Endothelial cell of umbilical vein (primary cell): ENCODE measurements around the gene ZFP90. TPM values are rescaled to one million over a fixed set of nuclear protein-coding genes. Genes with fewer than 3 reads are reported as not detected.

Source experiments
- BruUV-seq: library from RNA; stranded (reverse); fragments of 400-500 nt; replicated peaks from 2 replicates; lab custom pipeline; 2021; lab: Mats Ljungman, UMichigan
- CTCF ChIA-PET: fragments of 300-600, 350-600 bp; sonication (Branson Sonifier 250); formaldehyde crosslinking; loops from one replicate; lab custom pipeline; 2021; ENCODE audit warnings: antibody characterized with exemption, inconsistent platforms; lab: Charles Lee
- POLR2A ChIA-PET: fragments of 300-600, 350-600 bp; sonication (Branson Sonifier 250); formaldehyde crosslinking; loops from one replicate; lab custom pipeline; 2021; ENCODE audit warnings: antibody characterized with exemption, inconsistent platforms; lab: Charles Lee
- DNase-seq: peaks from one replicate; pipeline ENCODE4 v3.0.0-alpha.2; 2011; ENCODE audit warnings: low read depth, low spot score
- FAIRE-seq: peaks from 2 replicates; lab custom pipeline; 2011; peaks lifted over from hg19 to GRCh38; lab: Jason Lieb, UNC
- H2AFZ ChIP-seq: 2 replicates; pipeline ENCODE4 v1.6.0; 2012; ENCODE audit warnings: low read depth, low read length, control low read depth, inconsistent platforms
- H3K27ac ChIP-seq: 2 replicates; pipeline ENCODE4 v1.5.1; 2011; ENCODE audit warnings: low read depth, mild to moderate bottlenecking, control low read depth, low read length, moderate library complexity; ENCODE audit not compliant: insufficient read depth
- H3K27me3 ChIP-seq, 2 experiments: 2 replicates each; pipeline versions ENCODE4 v1.6.0 to v1.6.1; 2011; ENCODE audit warnings: low read length in 2 of 2, mixed read lengths in 1 of 2; ENCODE audit not compliant: control insufficient read depth in 2 of 2, insufficient read depth in 2 of 2
- H3K36me3 ChIP-seq, 2 experiments: 2 replicates in 1 of 2; 3 replicates in 1 of 2; pipeline ENCODE4 v1.5.1; 2011; ENCODE audit warnings: low read length in 2 of 2, mild to moderate bottlenecking in 1 of 2, moderate library complexity in 1 of 2; ENCODE audit not compliant: control insufficient read depth in 2 of 2, insufficient read depth in 2 of 2; ENCODE audit errors: extremely low read depth in 1 of 2
- H3K4me1 ChIP-seq: 3 replicates; pipeline ENCODE4 v1.5.1; 2011; ENCODE audit warnings: mild to moderate bottlenecking, low read length; ENCODE audit not compliant: control insufficient read depth, insufficient read depth; ENCODE audit errors: extremely low read depth
- H3K4me2 ChIP-seq: 2 replicates; pipeline ENCODE4 v1.6.1; 2011; ENCODE audit warnings: low read length, control low read depth, mixed read lengths; ENCODE audit not compliant: insufficient read depth
- H3K4me3 ChIP-seq, 3 experiments: fragments of 200-600 bp in 1 of 3; sonication (generic), shearing (Covaris generic) in 1 of 3; replicated peaks in 1 of 3; 2 replicates each; pipeline ENCODE4 v1.5.1; 2011 to 2016; ENCODE audit warnings: control low read depth in 3 of 3, low read length in 3 of 3, mild to moderate bottlenecking in 2 of 3, inconsistent platforms in 1 of 3, low read depth in 1 of 3, moderate library complexity in 1 of 3; ENCODE audit not compliant: insufficient read depth in 1 of 3
- H3K79me2 ChIP-seq: 2 replicates; pipeline ENCODE4 v1.6.0; 2012; ENCODE audit warnings: low read length, inconsistent platforms; ENCODE audit not compliant: control insufficient read depth, insufficient read depth
- H3K9ac ChIP-seq: replicated peaks from 2 replicates; pipeline ENCODE3; 2011; ENCODE audit warnings: low read length, control low read depth; ENCODE audit not compliant: insufficient read depth; ENCODE audit errors: extremely low read depth
- H3K9me1 ChIP-seq: replicated peaks from 3 replicates; pipeline ENCODE4 v1.6.0; 2011; ENCODE audit warnings: mild to moderate bottlenecking, low read length; ENCODE audit not compliant: control insufficient read depth, insufficient read depth; ENCODE audit errors: extremely low read depth
- H3K9me3 ChIP-seq: replicated peaks from 2 replicates; pipeline ENCODE4 v1.5.1; 2012; ENCODE audit warnings: low read length, inconsistent platforms; ENCODE audit not compliant: control insufficient read depth, insufficient read depth
- H4K20me1 ChIP-seq: replicated peaks from 2 replicates; pipeline ENCODE3; 2011; ENCODE audit warnings: mild to moderate bottlenecking, low read length; ENCODE audit not compliant: control insufficient read depth, insufficient read depth; ENCODE audit errors: extremely low read depth
- JUN ChIP-seq: IDR thresholded peaks from 2 replicates; pipeline ENCODE4 v1.6.1; 2011; ENCODE audit warnings: borderline replicate concordance, low read depth; ENCODE audit not compliant: insufficient read length, insufficient read depth
- MYC ChIP-seq: IDR thresholded peaks from one replicate; pipeline ENCODE4 v1.6.1; 2011; ENCODE audit warnings: mild to moderate bottlenecking, low read depth, low read length
- POLR2AphosphoS5 ChIP-seq: IDR thresholded peaks from 2 replicates; pipeline ENCODE4 v1.6.1; 2012; ENCODE audit warnings: low read depth, mild to moderate bottlenecking, control low read depth, low read length, moderate library complexity; ENCODE audit not compliant: insufficient read depth
- dilution Hi-C: fragments of 300-500 bp; cut with MboI; formaldehyde crosslinking; loops from one replicate; pipeline ENCODE4 v1.15.0; 2019; ENCODE audit warnings: low sequenced_read_pairs; ENCODE audit not compliant: extremely low pct_ligation_motif_present
- intact Hi-C: fragments of 100-400 bp; cut with micrococcal nuclease; formaldehyde crosslinking; loops from one replicate; pipeline ENCODE4 v1.10.0; 2022
- polyA plus RNA-seq, 4 experiments: library from polyadenylated mRNA; depleted of rRNA in 3 of 4; stranded (reverse) in 3 of 4; unstranded in 1 of 4; fragments of >200 nt; gene quantifications; 2 replicates each; pipeline versions ENCODE4 v1.2.1 to v1.2.3, GENCODE V29; 2011 to 2012; ENCODE audit warnings: missing spikeins in 1 of 4
- total RNA-seq: library from RNA; stranded (reverse); gene quantifications from 2 replicates; pipeline ENCODE4 v1.2.3, GENCODE V29; 2021
- TF ChIP-seq, protein P1 (sequence below), 2 donors: IDR thresholded peaks; 1 replicate in 1 of 2; 2 replicates in 1 of 2; pipeline ENCODE4 v1.5.1; 2011; ENCODE audit warnings: low read length in 2 of 2, mild to moderate bottlenecking in 2 of 2, moderate library complexity in 2 of 2, control low read depth in 1 of 2, inconsistent platforms in 1 of 2, low read depth in 1 of 2; ENCODE audit not compliant: insufficient read depth in 1 of 2; ENCODE audit errors: extremely low read depth in 1 of 2

Gene ZFP90
- total and polyA plus RNA-seq, 2 donors (not counting 3 experiments of a cell fraction or from before 2014, with no cell fraction given), result 10.9 to 22.4 TPM

DNA sequence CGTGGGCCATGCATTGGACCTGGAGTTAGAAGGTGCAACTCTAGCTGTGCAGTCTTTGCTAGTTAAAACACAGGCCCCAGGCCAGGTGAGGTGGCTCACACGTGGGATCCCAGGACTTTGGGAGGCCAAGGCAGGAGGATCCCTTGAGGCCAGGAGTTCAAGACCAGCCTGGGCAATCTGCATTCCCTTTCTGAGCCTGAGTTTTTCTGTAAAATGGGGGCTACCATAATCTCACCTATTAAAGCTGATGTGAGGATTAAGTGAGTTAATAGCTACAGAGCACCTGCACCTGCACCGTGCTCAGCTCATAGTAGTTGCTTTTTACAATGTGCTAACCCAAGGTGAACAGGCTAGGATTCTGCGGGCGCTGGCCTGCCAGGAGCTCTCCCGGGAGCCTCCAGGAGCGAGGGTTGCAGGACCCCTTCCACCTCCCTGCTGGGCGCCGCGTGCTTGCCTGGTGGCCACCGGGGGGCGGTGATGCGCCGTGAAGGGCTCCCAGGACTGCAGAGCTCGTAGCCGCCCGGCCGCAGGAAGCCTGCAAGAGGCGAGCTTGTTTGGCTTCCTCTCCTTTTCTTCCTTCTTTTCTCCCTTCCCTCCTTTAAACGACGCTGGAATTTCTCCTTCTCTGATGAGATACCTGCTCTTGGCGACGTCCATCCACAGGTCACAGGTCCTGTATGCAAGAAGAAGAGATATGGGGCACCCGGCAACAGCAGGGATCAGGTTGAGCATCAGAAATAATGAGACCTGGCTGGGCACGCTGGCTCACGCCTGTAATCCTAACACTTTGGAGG is 51.3 kb downstream of the ZFP90 start:
- dilution Hi-C loops, result no loop called here
- POLR2A ChIA-PET, result interaction anchor here (0.6 kb wide), 1 partner anchor 23 kb away, joined by 3 read pairs; no protein-coding TSS in a partner anchor
- DNase-seq, result peak; percentile 38

More for the DNA sequence above, 51.3 kb downstream of the ZFP90 start:
- Histone ChIP-seq H3K36me3 (no peaks in the 10 kb centered on the region), H3K27me3 (no peaks in the 10 kb centered on the region), H2AFZ (peak overlapping the region; percentile 74), H3K27ac (no peak overlapping the region), H3K9me1 (no peaks in the 10 kb centered on the region), H3K4me3 (no peak overlapping the region), H3K4me1 (no peaks in the 10 kb centered on the region), H3K9me3 (no peaks in the 10 kb centered on the region), H4K20me1 (no peaks in the 10 kb centered on the region), H3K4me2 (no peak overlapping the region), H3K79me2 (no peaks in the 10 kb centered on the region), H3K9ac (no peak overlapping the region)
- TF ChIP-seq, protein P1, sequence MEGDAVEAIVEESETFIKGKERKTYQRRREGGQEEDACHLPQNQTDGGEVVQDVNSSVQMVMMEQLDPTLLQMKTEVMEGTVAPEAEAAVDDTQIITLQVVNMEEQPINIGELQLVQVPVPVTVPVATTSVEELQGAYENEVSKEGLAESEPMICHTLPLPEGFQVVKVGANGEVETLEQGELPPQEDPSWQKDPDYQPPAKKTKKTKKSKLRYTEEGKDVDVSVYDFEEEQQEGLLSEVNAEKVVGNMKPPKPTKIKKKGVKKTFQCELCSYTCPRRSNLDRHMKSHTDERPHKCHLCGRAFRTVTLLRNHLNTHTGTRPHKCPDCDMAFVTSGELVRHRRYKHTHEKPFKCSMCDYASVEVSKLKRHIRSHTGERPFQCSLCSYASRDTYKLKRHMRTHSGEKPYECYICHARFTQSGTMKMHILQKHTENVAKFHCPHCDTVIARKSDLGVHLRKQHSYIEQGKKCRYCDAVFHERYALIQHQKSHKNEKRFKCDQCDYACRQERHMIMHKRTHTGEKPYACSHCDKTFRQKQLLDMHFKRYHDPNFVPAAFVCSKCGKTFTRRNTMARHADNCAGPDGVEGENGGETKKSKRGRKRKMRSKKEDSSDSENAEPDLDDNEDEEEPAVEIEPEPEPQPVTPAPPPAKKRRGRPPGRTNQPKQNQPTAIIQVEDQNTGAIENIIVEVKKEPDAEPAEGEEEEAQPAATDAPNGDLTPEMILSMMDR (IDR thresholded peaks at IDR 0.05; ENCODE audit: extremely low read depth in 1 of 2, insufficient read depth in 1 of 2, low read depth in 1 of 2, low read length in 2 of 2), result peak; percentile 58 to 79
- no peak for TF ChIP-seq JUN
- TF ChIP-seq MYC, result no peak
- no peak for TF ChIP-seq POLR2AphosphoS5
- no TSS peak for BruUV-seq
- intact Hi-C loops, result loop anchor here (5.0 kb wide), 3 partner anchors 63 to 252 kb away; partner anchors contain the start of gene TANGO6
- CTCF ChIA-PET, result interaction anchor here (0.6 to 3.7 kb wide), 41 partner anchors 9 to 560 kb away, joined by 3 to 68 read pairs (median 4); partner anchors contain the start of gene ZFP90
- FAIRE-seq, result no peak
